Liver (tissue), 3 donors: ENCODE measurements around the gene DCLK2.

ENCODE experiments used
- JUND ChIP-seq, 2 donors: IDR thresholded peaks; 2 replicates each; pipeline ENCODE4 v1.6.1; 2016; ENCODE audit warnings: antibody characterized with exemption in 2 of 2
- TF ChIP-seq, protein P1 (sequence below): IDR thresholded peaks from 2 replicates; pipeline ENCODE4 v1.6.1; 2016; ENCODE audit warnings: antibody characterized with exemption
- TF ChIP-seq, protein P2 (sequence below): fragments of 150-350 bp; IDR thresholded peaks from 2 replicates; pipeline ENCODE4 v1.5.1; 2017; ENCODE audit warnings: improper control_type of control experiment, low read depth, low read length; ENCODE audit not compliant: missing input control
- donor health status: healthy.
- donor health status: healthy.

DNA sequence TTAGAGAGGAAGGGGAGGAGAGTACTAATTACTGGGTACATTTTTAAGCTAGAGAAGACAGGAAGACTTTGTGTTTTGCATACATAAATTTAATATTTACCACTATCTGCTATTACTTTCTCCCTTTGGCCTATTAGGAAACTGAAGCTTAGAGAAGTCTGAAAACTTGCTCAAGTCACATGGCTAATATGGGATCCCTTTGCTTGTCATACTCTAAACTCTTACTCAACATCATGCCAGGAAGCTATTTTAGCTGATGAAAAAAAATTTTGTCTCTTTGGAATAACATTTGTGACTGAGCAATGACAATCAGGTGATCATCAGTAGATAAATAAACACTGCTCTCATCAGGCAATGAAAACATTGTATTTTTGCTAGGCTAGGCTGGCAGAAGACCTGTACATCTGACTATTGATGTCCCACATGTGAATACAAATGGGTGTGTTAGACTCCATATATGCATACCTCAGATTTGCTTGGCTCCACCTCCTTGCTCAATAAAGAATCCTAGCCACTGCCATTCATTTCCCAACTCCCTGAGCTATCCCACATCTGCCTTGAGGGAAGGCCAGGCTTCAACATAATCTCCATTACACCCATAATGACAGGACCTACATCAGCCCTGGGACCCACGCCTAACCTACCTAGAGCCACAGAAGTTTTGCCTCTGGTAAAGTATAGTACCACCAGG lies 17.0 kb upstream of the DCLK2 start:
- TF ChIP-seq, protein P1, sequence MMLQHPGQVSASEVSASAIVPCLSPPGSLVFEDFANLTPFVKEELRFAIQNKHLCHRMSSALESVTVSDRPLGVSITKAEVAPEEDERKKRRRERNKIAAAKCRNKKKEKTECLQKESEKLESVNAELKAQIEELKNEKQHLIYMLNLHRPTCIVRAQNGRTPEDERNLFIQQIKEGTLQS: no peak
- TF ChIP-seq JUND (IDR thresholded peaks at IDR 0.05): no peak
- TF ChIP-seq, protein P2, sequence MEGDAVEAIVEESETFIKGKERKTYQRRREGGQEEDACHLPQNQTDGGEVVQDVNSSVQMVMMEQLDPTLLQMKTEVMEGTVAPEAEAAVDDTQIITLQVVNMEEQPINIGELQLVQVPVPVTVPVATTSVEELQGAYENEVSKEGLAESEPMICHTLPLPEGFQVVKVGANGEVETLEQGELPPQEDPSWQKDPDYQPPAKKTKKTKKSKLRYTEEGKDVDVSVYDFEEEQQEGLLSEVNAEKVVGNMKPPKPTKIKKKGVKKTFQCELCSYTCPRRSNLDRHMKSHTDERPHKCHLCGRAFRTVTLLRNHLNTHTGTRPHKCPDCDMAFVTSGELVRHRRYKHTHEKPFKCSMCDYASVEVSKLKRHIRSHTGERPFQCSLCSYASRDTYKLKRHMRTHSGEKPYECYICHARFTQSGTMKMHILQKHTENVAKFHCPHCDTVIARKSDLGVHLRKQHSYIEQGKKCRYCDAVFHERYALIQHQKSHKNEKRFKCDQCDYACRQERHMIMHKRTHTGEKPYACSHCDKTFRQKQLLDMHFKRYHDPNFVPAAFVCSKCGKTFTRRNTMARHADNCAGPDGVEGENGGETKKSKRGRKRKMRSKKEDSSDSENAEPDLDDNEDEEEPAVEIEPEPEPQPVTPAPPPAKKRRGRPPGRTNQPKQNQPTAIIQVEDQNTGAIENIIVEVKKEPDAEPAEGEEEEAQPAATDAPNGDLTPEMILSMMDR: no peak
